Esophagus (tissue), 2 donors: ENCODE data around the gene ZNF584. TPM values are rescaled to one million over a fixed set of nuclear protein-coding genes. Genes with fewer than 3 reads are reported as not detected.
"Not testable (repeated sequence)": the region's sequence is repeated elsewhere in the genome, so short reads cannot be mapped to it uniquely, and the experiment has no call there.

Experiments used
- H3K27ac ChIP-seq, 2 donors: one replicate each; pipeline ENCODE4 v1.5.1; 2013; ENCODE audit warnings: low read depth in 2 of 2, mild to moderate bottlenecking in 2 of 2, inconsistent platforms in 1 of 2, low read length in 1 of 2, moderate library complexity in 1 of 2
- H3K27me3 ChIP-seq, 2 donors: one replicate each; pipeline ENCODE4 v1.6.1; 2013; ENCODE audit warnings: low read length in 2 of 2, control low read depth in 1 of 2, mild to moderate bottlenecking in 1 of 2; ENCODE audit not compliant: insufficient read depth in 2 of 2, control insufficient read depth in 1 of 2
- H3K36me3 ChIP-seq, 2 donors: one replicate each; pipeline ENCODE4 v1.6.1; 2013; ENCODE audit warnings: low read length in 1 of 2; ENCODE audit not compliant: control insufficient read depth in 2 of 2, insufficient read depth in 2 of 2
- H3K4me1 ChIP-seq, 2 donors: one replicate each; pipeline ENCODE4 v1.6.1; 2013; ENCODE audit warnings: low read length in 1 of 2; ENCODE audit not compliant: control insufficient read depth in 2 of 2, insufficient read depth in 2 of 2
- H3K4me3 ChIP-seq, 2 donors: one replicate each; pipeline ENCODE4 v1.5.1; 2013; ENCODE audit warnings: low read length in 2 of 2, mild to moderate bottlenecking in 2 of 2, low read depth in 1 of 2, moderate library complexity in 1 of 2
- H3K9me3 ChIP-seq, 2 donors: one replicate each; pipeline ENCODE4 v1.6.1; 2013; ENCODE audit warnings: mild to moderate bottlenecking in 2 of 2, low read depth in 1 of 2, low read length in 1 of 2, moderate library complexity in 1 of 2; ENCODE audit not compliant: control insufficient read depth in 2 of 2, insufficient read depth in 1 of 2
- WGBS, 2 donors: extraction: QIAGEN DNeasy Blood & Tissue Kit; methylation state at CpG; one replicate each; pipeline ENCODE4 v1.1.7; 2013; 5-methylcytosine and 5-hydroxymethylcytosine counted together
- polyA plus RNA-seq, 2 donors: library from polyadenylated mRNA; stranded (reverse); fragments of 200-250 nt; gene quantifications; one replicate each; pipeline ENCODE4 v1.2.3, GENCODE V29; 2013
- donor health status: healthy with polysubstance abuse.
- donor health status: Bipolar disorder and iron deficiency.

Gene ZNF584
- polyA plus RNA-seq, 2 donors: 3.9 to 8.9 TPM

GRCh38 chr19:58401840-58402421 lies 6.5 kb upstream of the ZNF584 start:
- Histone ChIP-seq H3K36me3 (no peaks in the 10 kb centered on the region), H3K27me3 (no peaks in the 10 kb centered on the region), H3K27ac (peak overlapping the region in 1 of 2 donors; percentile 71), H3K9me3 (no peaks in the 10 kb centered on the region), H3K4me3 (peak overlapping the region; percentile 51 to 61), H3K4me1 (peaks cover 6 to 22% of the 10 kb centered on the region in 2 donors)
- WGBS, 2 donors: 21 to 37% methylated on average over 22 to 23 of the region's 23 CpGs

GRCh38 chr19:58403920-58404478 lies 4.5 kb upstream of the ZNF584 start:
- H3K27ac ChIP-seq, H3K36me3 ChIP-seq, H3K9me3 ChIP-seq, H3K27me3 ChIP-seq, H3K4me3 ChIP-seq: not testable (repeated sequence)
- H3K4me1 ChIP-seq: peaks cover 12 to 23% of the 10 kb centered on the region in 2 donors
- 76 to 78% methylated on average over 4 to 5 of the region's 5 CpGs for WGBS, 2 donors

GRCh38 chr19:58406818-58407657 lies 1.4 kb upstream of the ZNF584 start:
- no peaks in the 10 kb centered on the region for H3K36me3 ChIP-seq
- peaks cover 13 to 22% of the 10 kb centered on the region in 2 donors for H3K4me1 ChIP-seq
- peak overlapping the region in 1 of 2 donors; percentile 91 for H3K27ac ChIP-seq
- H3K4me3 ChIP-seq: peak overlapping the region; percentile 92 to 93
- H3K9me3 ChIP-seq: no peaks in the 10 kb centered on the region
- WGBS, 2 donors: 56 to 61% methylated on average over 10 of the region's 10 CpGs
- H3K27me3 ChIP-seq: no peaks in the 10 kb centered on the region

GRCh38 chr19:58407658-58408151 lies 744 bp upstream of the ZNF584 start:
- Histone ChIP-seq H3K36me3 (no peaks in the 10 kb centered on the region), H3K4me3 (peak overlapping the region; percentile 92 to 93), H3K4me1 (peaks cover 13 to 21% of the 10 kb centered on the region in 2 donors), H3K9me3 (no peaks in the 10 kb centered on the region), H3K27me3 (no peaks in the 10 kb centered on the region), H3K27ac (peak overlapping the region; percentile 83 to 91)
- WGBS, 2 donors: 10 to 13% methylated on average over 22 of the region's 22 CpGs

GRCh38 chr19:58409010-58409790 lies 751 bp downstream of the ZNF584 start:
- peak overlapping the region; percentile 60 to 91 for H3K27ac ChIP-seq
- H3K4me1 ChIP-seq: peaks cover 13 to 21% of the 10 kb centered on the region in 2 donors
- WGBS, 2 donors: 3% methylated on average over 32 to 34 of the region's 34 CpGs
- peak overlapping the region; percentile 92 to 93 for H3K4me3 ChIP-seq
- H3K27me3 ChIP-seq: no peaks in the 10 kb centered on the region
- H3K9me3 ChIP-seq: no peaks in the 10 kb centered on the region
- no peaks in the 10 kb centered on the region for H3K36me3 ChIP-seq

GRCh38 chr19:58416604-58417003 lies 8.2 kb downstream of the ZNF584 start:
- no peak overlapping the region for H3K27ac ChIP-seq
- no peaks in the 10 kb centered on the region for H3K27me3 ChIP-seq
- H3K4me3 ChIP-seq: no peak overlapping the region
- peaks cover 3 to 4% of the 10 kb centered on the region in 2 donors for H3K9me3 ChIP-seq
- no peaks in the 10 kb centered on the region for H3K4me1 ChIP-seq
- 95 to 97% methylated on average over 5 of the region's 5 CpGs for WGBS, 2 donors
- peaks cover 13 to 21% of the 10 kb centered on the region in 2 donors for H3K36me3 ChIP-seq

- no peaks in the 10 kb centered on the region for H3K27me3 ChIP-seq
- H3K9me3 ChIP-seq: peaks cover 3 to 4% of the 10 kb centered on the region in 2 donors
- H3K4me1 ChIP-seq: no peaks in the 10 kb centered on the region
- WGBS, 2 donors: 98% methylated on average over 7 of the region's 7 CpGs
- no peak overlapping the region for H3K4me3 ChIP-seq
- peaks cover 13 to 21% of the 10 kb centered on the region in 2 donors for H3K36me3 ChIP-seq
- H3K27ac ChIP-seq: no peak overlapping the region
Observed at GRCh38 chr19:58417071-58417470, 8.6 kb downstream of the ZNF584 start.

GRCh38 chr19:58428617-58429016 lies 20.2 kb downstream of the ZNF584 start:
- Histone ChIP-seq H3K27ac (no peak overlapping the region), H3K4me1 (no peaks in the 10 kb centered on the region), H3K36me3 (peaks cover 3 to 4% of the 10 kb centered on the region in 2 donors), H3K9me3 (peaks cover 42 to 49% of the 10 kb centered on the region in 2 donors), H3K4me3 (no peak overlapping the region), H3K27me3 (no peaks in the 10 kb centered on the region)
- 34 to 71% methylated on average over 1 of the region's 1 CpG for WGBS, 2 donors

- Histone ChIP-seq H3K36me3 (peaks cover 12 to 13% of the 10 kb centered on the region in 2 donors), H3K27ac (no peak overlapping the region), H3K9me3 (peaks cover 52 to 59% of the 10 kb centered on the region in 2 donors), H3K27me3 (no peaks in the 10 kb centered on the region), H3K4me1 (no peaks in the 10 kb centered on the region), H3K4me3 (no peak overlapping the region)
Observed at GRCh38 chr19:58429745-58430144, 21.3 kb downstream of the ZNF584 start.
